Vagina (tissue), 2 donors: Measurements from ENCODE around the gene MTFMT.

Experiments
- POLR2A ChIP-seq, 2 donors: fragments of 450-650 bp; IDR thresholded peaks; one replicate each; pipeline ENCODE4 v1.6.1; 2017; ENCODE audit warnings: antibody characterized with exemption in 2 of 2, mild to moderate bottlenecking in 2 of 2, moderate library complexity in 2 of 2
- TF ChIP-seq, protein P1 (sequence below), 3 experiments: fragments of 450-650 bp in 2 of 3; fragments of 200-600 bp in 1 of 3; sonication (generic) in 1 of 3; IDR thresholded peaks; one replicate each; pipeline ENCODE4 v1.5.1; 2017 to 2019; ENCODE audit warnings: antibody characterized with exemption in 3 of 3, mild to moderate bottlenecking in 2 of 3, moderate library complexity in 2 of 3

- TF ChIP-seq, protein P1, sequence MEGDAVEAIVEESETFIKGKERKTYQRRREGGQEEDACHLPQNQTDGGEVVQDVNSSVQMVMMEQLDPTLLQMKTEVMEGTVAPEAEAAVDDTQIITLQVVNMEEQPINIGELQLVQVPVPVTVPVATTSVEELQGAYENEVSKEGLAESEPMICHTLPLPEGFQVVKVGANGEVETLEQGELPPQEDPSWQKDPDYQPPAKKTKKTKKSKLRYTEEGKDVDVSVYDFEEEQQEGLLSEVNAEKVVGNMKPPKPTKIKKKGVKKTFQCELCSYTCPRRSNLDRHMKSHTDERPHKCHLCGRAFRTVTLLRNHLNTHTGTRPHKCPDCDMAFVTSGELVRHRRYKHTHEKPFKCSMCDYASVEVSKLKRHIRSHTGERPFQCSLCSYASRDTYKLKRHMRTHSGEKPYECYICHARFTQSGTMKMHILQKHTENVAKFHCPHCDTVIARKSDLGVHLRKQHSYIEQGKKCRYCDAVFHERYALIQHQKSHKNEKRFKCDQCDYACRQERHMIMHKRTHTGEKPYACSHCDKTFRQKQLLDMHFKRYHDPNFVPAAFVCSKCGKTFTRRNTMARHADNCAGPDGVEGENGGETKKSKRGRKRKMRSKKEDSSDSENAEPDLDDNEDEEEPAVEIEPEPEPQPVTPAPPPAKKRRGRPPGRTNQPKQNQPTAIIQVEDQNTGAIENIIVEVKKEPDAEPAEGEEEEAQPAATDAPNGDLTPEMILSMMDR (IDR thresholded peaks at IDR 0.05): no peak
- TF ChIP-seq POLR2A (IDR thresholded peaks at IDR 0.05): no peak
Measured at GRCh38 chr15:65056106-65056505, 26.7 kb upstream of the MTFMT start.
